NCI-H446 (cell line): Measurements from ENCODE around the gene COQ2.
"Not testable (repeated sequence)": the region's sequence is repeated elsewhere in the genome, so short reads cannot be mapped to it uniquely, and the experiment has no call there.

Experiments used
- DNase-seq, 2 experiments: peaks; one replicate each; lab custom pipeline; 2025; lab: John Stamatoyannopoulos, UW

The COQ2 gene

DNA sequence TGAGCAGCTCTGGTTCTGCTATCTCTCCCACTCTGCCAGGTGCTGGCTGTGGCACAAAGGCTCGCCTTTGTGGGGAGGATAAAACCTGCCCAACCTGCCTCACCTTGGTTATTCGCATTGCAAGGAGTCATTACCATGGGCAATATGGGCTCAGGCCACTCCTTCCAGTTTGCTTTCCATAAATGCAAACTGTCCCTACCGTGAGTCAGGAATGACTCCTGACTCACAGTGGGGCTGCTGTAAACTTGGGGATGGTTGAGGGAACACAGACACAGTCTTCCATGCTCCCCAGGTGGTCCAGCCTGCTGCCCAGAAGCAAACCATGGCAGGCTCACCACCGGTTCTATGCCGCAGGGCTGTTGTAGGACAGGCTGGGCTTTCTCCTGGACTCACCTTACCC is 36.1 kb downstream of the COQ2 start:
- no peak for DNase-seq

DNA sequence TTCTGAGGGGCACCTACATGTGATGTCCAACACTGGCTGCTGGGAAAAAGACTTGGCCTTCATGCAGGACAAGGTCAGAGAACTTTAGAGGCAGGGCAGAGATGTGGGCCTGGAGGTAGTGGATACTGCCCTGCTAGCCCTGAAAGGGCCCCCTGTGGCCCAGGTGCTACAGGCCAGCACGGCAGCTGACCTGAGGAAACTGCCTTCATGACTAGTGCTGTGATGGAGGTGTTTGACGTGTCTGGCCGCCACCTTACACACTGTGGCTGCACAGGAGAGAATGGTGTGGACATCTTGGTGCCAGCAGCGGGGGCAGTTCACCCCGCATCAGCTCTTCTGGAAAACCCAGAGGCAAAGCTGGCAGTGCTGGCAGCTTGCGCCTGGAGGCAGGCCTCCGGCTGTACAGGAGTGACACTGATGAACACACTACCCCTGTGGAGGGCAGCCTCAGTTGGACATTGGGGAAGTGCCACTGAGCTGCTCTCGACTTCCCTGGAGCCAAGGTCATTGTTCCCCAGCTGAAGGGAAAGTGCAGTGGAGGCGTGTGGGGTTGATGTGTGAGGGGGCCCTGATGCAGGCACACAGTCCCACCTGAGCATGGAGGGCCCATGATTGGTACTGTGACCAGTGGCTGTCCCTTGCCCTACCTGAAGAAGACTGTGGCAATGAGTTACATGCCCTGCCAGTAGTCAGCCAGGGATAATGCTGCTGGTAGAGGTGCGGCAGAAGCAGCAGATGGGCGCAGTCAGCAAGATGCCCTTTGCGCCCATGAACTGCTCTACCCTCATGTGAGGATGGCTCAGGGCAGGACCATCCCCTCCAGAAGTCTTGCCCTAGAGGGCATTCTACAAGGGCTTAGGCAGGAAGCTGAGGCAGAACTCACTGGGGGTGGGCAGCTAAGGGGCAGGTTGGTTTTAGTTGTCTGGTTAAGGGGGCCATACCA is 36.9 kb downstream of the COQ2 start:
- no peak for DNase-seq

DNA sequence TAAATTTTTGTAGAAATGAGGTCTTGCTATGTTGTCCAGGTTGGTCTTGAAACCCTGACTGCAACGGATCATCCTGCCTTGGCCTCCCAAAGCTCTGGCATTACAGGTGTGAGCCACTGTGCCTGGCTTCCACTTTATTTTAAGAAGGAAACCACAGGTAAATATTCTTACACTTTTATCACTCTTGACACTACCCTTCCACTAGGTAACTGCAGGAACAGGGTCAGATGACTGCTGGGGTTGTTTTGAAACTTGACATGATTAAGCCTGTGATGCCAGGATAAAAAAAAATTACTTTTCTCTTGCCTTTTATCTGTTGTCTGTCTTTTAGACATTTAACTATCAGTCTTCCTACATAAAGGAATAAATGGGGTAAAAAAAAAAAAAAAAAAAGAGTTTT is 43.5 kb downstream of the COQ2 start:
- DNase-seq: no peak

- no peak for DNase-seq
Measured at GRCh38 chr4:83240379-83240875, 44.2 kb downstream of the COQ2 start.

- no peak for DNase-seq
Measured at GRCh38 chr4:83238393-83239248, 46.0 kb downstream of the COQ2 start.

DNA sequence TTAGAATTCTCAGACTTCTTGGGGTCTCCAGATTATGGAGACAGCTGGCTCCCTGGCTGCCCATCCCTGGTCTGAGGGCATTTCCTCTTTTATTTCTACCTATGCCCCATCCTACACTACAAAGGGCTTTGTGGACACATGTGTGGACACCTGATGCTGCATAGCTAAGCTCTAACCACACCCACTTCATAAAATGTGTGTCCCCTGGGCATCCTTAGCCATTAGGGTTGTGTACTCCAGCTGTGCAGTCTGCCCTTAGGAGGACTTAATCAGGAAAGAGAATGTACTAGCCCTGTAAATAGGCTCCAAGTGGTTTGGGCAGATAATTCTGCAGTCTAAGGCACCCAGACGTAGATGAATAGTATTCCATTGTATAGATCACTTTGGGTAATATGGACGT is 47.0 kb downstream of the COQ2 start:
- DNase-seq: no peak

- DNase-seq: not testable (repeated sequence)
Measured at GRCh38 chr4:83235645-83236133, 48.9 kb downstream of the COQ2 start.

DNA sequence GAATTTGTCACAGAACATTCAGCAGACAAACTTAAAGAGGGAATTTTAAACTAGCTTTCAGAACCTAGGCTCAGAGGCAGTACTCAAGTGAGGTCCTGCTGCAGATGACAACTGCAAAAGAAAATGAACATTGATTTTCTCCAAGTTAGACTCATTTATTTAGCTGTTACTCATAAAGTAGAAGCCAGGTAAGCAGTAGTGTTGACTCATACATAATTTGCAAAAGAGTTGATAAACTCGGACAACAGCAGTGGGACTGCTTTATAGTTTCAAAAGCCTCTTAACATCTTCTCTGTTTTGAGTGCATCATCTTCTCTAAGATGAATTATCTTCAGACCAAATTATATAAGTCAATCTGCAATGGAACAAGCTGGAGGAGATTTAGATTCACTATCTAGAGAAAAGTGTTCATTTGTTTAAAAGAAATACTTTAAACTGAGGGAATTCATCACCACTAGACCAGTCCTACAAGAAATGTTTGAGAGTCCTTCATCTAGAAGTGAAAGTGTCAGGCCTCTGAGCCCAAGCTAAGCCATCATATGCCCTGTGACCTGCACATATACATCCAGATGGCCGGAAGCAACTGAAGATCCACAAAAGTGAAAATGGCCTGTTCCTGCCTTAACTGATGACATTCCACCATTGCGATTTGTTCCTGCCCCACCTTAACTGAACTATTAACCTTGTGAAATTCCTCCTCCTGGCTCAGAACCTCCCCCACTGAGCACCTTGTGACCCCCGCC is 49.5 kb downstream of the COQ2 start:
- no peak for DNase-seq

DNA sequence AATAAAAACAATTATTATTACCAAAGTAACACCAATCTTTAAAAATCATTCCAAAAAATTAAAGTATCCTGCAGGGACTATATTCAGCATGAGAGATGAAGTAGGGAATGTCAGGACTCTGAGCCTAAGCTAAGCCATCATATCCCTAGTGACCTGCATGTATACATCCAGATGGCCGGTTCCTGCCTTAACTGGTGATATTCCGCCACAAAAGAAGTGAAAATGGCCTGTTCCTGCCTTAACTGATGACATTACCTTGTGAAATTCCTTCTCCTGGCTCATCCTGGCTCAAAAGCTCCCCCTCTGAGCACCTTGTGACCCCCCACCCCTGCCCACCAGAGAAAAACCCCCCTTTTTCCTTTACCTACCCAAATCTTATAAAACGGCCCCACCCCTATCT is 50.2 kb downstream of the COQ2 start:
- not testable (repeated sequence) for DNase-seq

DNA sequence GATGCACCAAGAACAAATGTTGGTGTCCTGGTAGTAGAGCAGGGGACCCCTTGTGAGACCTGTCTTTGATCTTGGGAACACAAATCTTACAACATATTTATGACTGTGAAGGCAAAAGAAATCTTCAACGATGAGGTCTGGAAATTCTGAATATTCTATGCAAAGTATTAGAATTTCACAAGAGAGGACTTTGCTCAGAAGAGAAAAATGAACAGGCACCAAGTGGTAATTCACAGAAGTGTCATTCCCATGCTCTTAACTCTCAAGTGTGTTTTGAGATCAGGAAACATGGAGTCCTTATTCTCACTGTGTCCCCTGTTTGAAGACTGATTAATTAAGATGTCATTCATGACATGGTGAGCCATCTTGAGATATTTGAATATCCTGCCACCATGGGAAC is 52.5 kb downstream of the COQ2 start:
- no peak for DNase-seq

DNA sequence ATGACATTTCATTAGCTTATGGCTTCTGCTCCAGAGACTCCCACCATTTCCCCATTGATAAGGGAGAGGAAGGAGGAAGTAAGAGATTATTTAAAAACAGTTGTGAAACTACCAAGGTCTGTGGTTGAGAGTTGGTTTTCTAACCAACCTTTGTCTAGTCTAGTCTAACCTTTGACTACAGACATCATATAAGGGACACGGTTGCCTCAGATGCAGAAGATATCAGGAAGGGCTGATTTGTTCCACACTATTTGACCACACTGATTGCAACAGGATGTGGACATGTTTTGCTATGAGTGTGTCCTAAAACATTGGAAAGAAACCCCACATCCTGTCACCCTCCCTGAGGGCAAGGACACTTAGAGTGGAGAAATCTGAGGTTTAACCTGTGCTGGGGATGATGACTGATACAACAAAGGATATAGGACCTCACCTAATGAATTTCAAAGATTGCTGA is 53.0 kb downstream of the COQ2 start:
- no peak for DNase-seq

GRCh38 chr4:83230928-83231327 is 53.7 kb downstream of the COQ2 start:
- DNase-seq: no peak

- no peak for DNase-seq
Measured at GRCh38 chr4:83229791-83230190, 54.8 kb downstream of the COQ2 start.

- DNase-seq: no peak
Measured at GRCh38 chr4:83228231-83228630, 56.4 kb downstream of the COQ2 start.

DNA sequence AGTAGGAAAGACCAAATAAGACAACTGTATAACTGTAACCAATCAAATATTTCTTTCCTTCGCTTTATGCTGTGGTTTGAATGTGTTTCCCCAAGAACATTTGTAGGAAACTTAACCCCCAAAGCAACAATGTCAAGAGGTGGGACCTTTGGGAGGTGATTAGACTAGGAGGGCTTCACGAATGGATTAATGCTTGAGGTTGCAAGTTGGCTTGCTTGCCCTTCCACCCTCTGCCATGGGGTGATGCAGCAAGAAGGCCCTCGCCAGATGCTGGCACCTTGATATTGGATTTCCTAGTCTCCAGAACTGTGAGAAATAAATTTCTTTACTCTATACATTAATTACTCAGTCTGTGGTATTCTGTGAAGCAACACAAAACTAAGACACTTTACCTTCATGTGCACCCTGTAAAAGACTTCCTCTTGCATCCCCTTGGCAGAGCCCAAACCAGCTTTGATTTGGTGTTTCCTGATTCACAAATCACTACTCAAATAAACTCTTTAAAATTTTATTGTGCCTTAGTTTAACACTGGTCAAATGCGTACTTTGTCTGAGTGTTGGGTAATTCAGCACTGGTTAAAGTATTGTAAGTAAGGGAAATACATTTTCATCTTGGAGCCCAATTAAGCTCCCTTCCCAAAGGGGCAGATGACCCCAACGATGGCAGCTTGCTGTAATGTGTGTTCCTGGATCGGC is 59.9 kb downstream of the COQ2 start:
- no peak for DNase-seq

DNA sequence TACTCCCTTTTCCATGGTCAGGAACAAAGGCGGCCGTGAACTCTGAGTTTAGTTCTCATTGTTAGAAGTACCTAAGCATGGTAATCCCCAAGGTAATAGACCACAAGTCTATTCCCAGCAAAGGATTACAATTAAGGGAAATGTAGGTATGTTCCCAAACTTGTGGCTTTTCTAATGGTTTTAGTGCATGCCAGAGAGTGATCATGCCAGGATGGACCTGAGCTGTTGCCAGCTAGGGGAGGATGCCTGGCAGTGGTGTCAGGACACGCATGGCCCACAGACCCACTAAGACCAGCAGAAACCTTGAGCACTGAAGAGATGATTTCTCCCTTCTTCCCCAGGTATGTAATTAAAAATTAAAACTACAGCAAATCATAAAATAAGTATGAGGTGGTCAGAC is 60.8 kb downstream of the COQ2 start:
- DNase-seq: no peak

- DNase-seq: no peak
Measured at GRCh38 chr4:83221897-83222441, 62.6 kb downstream of the COQ2 start.

DNA sequence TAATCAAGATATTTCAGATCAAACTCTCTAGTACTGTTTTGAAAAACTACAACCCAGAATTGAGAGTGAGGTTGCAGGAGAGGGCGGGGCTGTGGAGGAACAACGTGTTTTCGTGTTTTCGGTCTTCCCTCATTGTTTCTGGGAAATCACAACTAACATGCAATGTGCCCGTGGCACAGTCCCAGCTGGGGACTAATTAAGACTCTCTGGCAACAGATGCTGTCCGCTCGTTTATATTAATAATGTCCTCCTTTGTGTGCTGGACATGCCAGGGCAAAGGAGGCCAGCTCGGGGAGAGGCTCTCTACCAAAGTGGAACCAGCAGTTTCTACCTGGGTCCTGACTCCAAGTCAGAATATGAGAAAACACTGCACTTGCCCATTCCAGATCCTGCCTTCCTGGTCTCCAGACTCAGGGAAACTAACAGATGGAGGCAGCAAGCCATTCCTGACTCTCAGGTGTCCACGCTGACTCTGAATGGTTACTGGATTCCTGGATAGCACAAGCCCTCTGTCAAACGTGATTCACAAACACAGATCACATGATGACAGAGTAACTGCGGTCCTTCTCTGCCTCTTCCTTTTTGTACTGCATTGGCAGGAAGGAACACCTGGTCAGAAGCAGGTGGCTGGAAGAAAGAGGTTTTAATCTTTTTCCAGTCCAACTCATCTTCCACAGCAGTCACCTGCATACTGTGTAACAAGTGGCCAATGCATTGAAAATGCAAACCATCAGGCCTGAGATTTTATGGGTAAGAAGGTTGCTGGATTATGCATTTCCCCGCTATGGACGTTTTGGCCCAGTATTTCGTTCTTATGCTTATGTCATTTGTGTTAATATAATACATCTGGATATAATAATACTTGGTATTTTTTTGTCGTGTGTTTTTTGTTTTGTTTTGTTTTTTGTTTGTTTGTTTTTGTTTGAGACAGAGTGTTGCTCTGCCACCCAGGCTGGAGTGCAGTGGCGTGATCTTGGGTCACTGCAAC is 65.0 kb downstream of the COQ2 start:
- DNase-seq: no peak

GRCh38 chr4:83217721-83218522 is 66.7 kb downstream of the COQ2 start:
- no peak for DNase-seq
